Measurements from ENCODE around the gene GRAMD1B. TPM values are rescaled to one million over a fixed set of nuclear protein-coding genes. Genes with fewer than 3 reads are reported as not detected.
"Not testable (repeated sequence)": the region's sequence is repeated elsewhere in the genome, so short reads cannot be mapped to it uniquely, and the experiment has no call there.

Gene GRAMD1B
- total RNA-seq, 6 experiments from 2014 or later, result 1.0 to 2.0 (median 1.5) TPM

GRCh38 chr11:123518496-123519054 lies 88.5 kb downstream of the GRAMD1B start:
- 61% methylated on average over 9 of the region's 9 CpGs for WGBS (ENCODE audit: insufficient coverage, low coverage, low lambda C conversion rate, missing lambda C conversion rate)

GRCh38 chr11:123519055-123519796 lies 89.2 kb downstream of the GRAMD1B start:
- no peaks in the 10 kb centered on the region for H3K9me3 ChIP-seq
- no peak overlapping the region for H3K4me3 ChIP-seq
- H3K27ac ChIP-seq, result no peak overlapping the region
- WGBS (ENCODE audit: insufficient coverage, low coverage, low lambda C conversion rate, missing lambda C conversion rate), result 27% methylated on average over 8 of the region's 11 CpGs
- no peak for DNase-seq
- intact Hi-C loops (cut with DNase I), result loop anchor here in 1 of 2 donors (10.0 kb wide), 1 partner anchor 56 kb away; no protein-coding TSS in a partner anchor
- H3K36me3 ChIP-seq, result no peaks in the 10 kb centered on the region
- H3K27me3 ChIP-seq, result no peaks in the 10 kb centered on the region
- ATAC-seq, result peak in 3 of 4 donors; percentile 17 to 53 (median 28)
- TF ChIP-seq CTCF (IDR thresholded peaks at IDR 0.05) (no peak), POLR2A (IDR thresholded peaks at IDR 0.05) (no peak)
- H3K4me1 ChIP-seq, result no peaks in the 10 kb centered on the region

More at GRCh38 chr11:123518496-123519054, 88.5 kb downstream of the GRAMD1B start:
- intact Hi-C loops (cut with DNase I), result loop anchor here in 1 of 2 donors (10.0 kb wide), 1 partner anchor 56 kb away; no protein-coding TSS in a partner anchor
- DNase-seq (no peak), ATAC-seq (peak in 3 of 4 donors; percentile 30 to 53 (median 30))
- no peaks in the 10 kb centered on the region for H3K27me3 ChIP-seq
- no peak overlapping the region for H3K27ac ChIP-seq
- TF ChIP-seq CTCF (IDR thresholded peaks at IDR 0.05) (no peak), POLR2A (IDR thresholded peaks at IDR 0.05) (no peak)
- no peaks in the 10 kb centered on the region for H3K9me3 ChIP-seq
- H3K4me3 ChIP-seq, result no peak overlapping the region
- H3K36me3 ChIP-seq, result no peaks in the 10 kb centered on the region
- no peaks in the 10 kb centered on the region for H3K4me1 ChIP-seq

- no peak for TF ChIP-seq CTCF (IDR thresholded peaks at IDR 0.05)
- no peak for TF ChIP-seq POLR2A (IDR thresholded peaks at IDR 0.05)
- H3K27ac ChIP-seq, result no peak overlapping the region
- DNase-seq (no peak), ATAC-seq (no peak)
- no peaks in the 10 kb centered on the region for H3K4me1 ChIP-seq
- no peaks in the 10 kb centered on the region for H3K36me3 ChIP-seq
- no peak overlapping the region for H3K4me3 ChIP-seq
- no peaks in the 10 kb centered on the region for H3K27me3 ChIP-seq
- H3K9me3 ChIP-seq, result no peaks in the 10 kb centered on the region
- intact Hi-C loops (cut with DNase I), result loop anchor here in 1 of 2 donors (10.0 kb wide), 1 partner anchor 55 kb away; no protein-coding TSS in a partner anchor
- 44% methylated on average over 5 of the region's 7 CpGs for WGBS (ENCODE audit: insufficient coverage, low coverage, low lambda C conversion rate, missing lambda C conversion rate)
Observed at GRCh38 chr11:123519797-123520193, 89.7 kb downstream of the GRAMD1B start.

- WGBS (ENCODE audit: insufficient coverage, low coverage, low lambda C conversion rate, missing lambda C conversion rate), result 83% methylated on average over 6 of the region's 6 CpGs
- H3K36me3 ChIP-seq; H3K27me3 ChIP-seq; H3K4me1 ChIP-seq; intact Hi-C loops (cut with DNase I); DNase-seq; H3K9me3 ChIP-seq; H3K27ac ChIP-seq; ATAC-seq; H3K4me3 ChIP-seq: not testable (repeated sequence)
Observed at GRCh38 chr11:123520476-123520875, 90.4 kb downstream of the GRAMD1B start.

- no peak for ATAC-seq
- 63% methylated on average over 3 of the region's 3 CpGs for WGBS (ENCODE audit: insufficient coverage, low coverage, low lambda C conversion rate, missing lambda C conversion rate)
- intact Hi-C loops (cut with DNase I), result no loop called here
Observed at GRCh38 chr11:123521001-123521400, 90.9 kb downstream of the GRAMD1B start.

More at GRCh38 chr11:123521001-123521400, 90.9 kb downstream of the GRAMD1B start:
- Histone ChIP-seq H3K4me1 (no peaks in the 10 kb centered on the region), H3K4me3 (no peak overlapping the region), H3K9me3 (no peaks in the 10 kb centered on the region), H3K27ac (no peak overlapping the region), H3K36me3 (no peaks in the 10 kb centered on the region), H3K27me3 (no peaks in the 10 kb centered on the region)
- TF ChIP-seq CTCF (IDR thresholded peaks at IDR 0.05), result no peak
- TF ChIP-seq POLR2A (IDR thresholded peaks at IDR 0.05), result no peak
- DNase-seq, result no peak
